Measurements from ENCODE around the gene PKMYT1. TPM values are rescaled to one million over a fixed set of nuclear protein-coding genes. Genes with fewer than 3 reads are reported as not detected.

Gene PKMYT1
- total and polyA plus RNA-seq, 7 experiments from 2014 or later: 0.93 to 89.1 TPM; not detected in 5

- Histone ChIP-seq H3K9me3 (ENCODE audit: control insufficient read depth in 2 of 3, low read length in 3 of 3) (no peaks in the 10 kb centered on the region), H3K27ac (ENCODE audit: low read depth, low read length) (no peak overlapping the region), H3K4me3 (ENCODE audit: low read length) (no peak overlapping the region), H3K4me1 (ENCODE audit: control insufficient read depth in 2 of 2, insufficient read depth in 2 of 2, low read length in 2 of 2) (peaks cover 21 to 23% of the 10 kb centered on the region in 2 donors), H3K36me3 (ENCODE audit: control insufficient read depth in 2 of 3, insufficient read depth in 3 of 3, low read length in 3 of 3) (no peaks in the 10 kb centered on the region), H3K27me3 (ENCODE audit: control insufficient read depth in 2 of 2, insufficient read depth in 2 of 2, low read length in 2 of 2) (no peaks in the 10 kb centered on the region)
- H3K4me3 Mint-ChIP-seq: peak overlapping the region in 7 of 10 donors; percentile 68 to 83 (median 73)
- intact Hi-C loops (cut with micrococcal nuclease): no loop called here
- DNase-seq (no peak), ATAC-seq (no peak)
- ChIA-PET CTCF (interaction anchor here (1.0 to 2.0 kb wide), 2 partner anchors 19 to 25 kb away, joined by 3 to 8 read pairs; no protein-coding TSS in a partner anchor), POLR2A (interaction anchor here (0.7 to 3.2 kb wide), 8 partner anchors 11 to 527 kb away, joined by 3 to 12 read pairs (median 6); partner anchors contain the start of genes HCFC1R1, THOC6 and TNFRSF12A)
- peaks cover 18 to 35% (median 28%) of the 10 kb centered on the region in 7 donors for H3K4me1 Mint-ChIP-seq
- H3K27me3 Mint-ChIP-seq: peaks cover 0 to 18% (median 5%) of the 10 kb centered on the region in 5 donors
- H3K36me3 Mint-ChIP-seq: peaks cover 0 to 1% (median 0%) of the 10 kb centered on the region in 5 donors
- no peaks in the 10 kb centered on the region for H3K9me3 Mint-ChIP-seq
- H3K27ac Mint-ChIP-seq: no peak overlapping the region
Measured at GRCh38 chr16:3008690-3009037, 28.4 kb upstream of the PKMYT1 start.

GRCh38 chr16:3007957-3008689 lies 27.9 kb upstream of the PKMYT1 start:
- no peak for ATAC-seq
- intact Hi-C loops (cut with micrococcal nuclease): no loop called here
- no peaks in the 10 kb centered on the region for H3K9me3 ChIP-seq (ENCODE audit: control insufficient read depth in 2 of 3, low read length in 3 of 3)
- Mint-ChIP-seq H3K4me1 (peaks cover 18 to 35% (median 28%) of the 10 kb centered on the region in 7 donors), H3K4me3 (peak overlapping the region; percentile 68 to 85 (median 74)), H3K9me3 (no peaks in the 10 kb centered on the region), H3K27ac (peak overlapping the region in 2 of 9 donors; percentile 17 to 25), H3K36me3 (peaks cover 0 to 1% (median 0%) of the 10 kb centered on the region in 5 donors), H3K27me3 (peaks cover 0 to 18% (median 5%) of the 10 kb centered on the region in 5 donors)
- H3K27ac ChIP-seq (ENCODE audit: low read depth, low read length): no peak overlapping the region
- no peak for DNase-seq
- H3K36me3 ChIP-seq (ENCODE audit: control insufficient read depth in 2 of 3, insufficient read depth in 3 of 3, low read length in 3 of 3): no peaks in the 10 kb centered on the region
- ChIA-PET POLR2A (interaction anchor here (0.7 to 3.2 kb wide), 8 partner anchors 12 to 527 kb away, joined by 3 to 11 read pairs (median 6); partner anchors contain the start of genes HCFC1R1, PKMYT1, THOC6 and TNFRSF12A), CTCF (interaction anchor here (0.6 to 2.0 kb wide), 5 partner anchors 13 to 123 kb away, joined by 3 to 8 read pairs (median 3); no protein-coding TSS in a partner anchor)
- no peaks in the 10 kb centered on the region for H3K27me3 ChIP-seq (ENCODE audit: control insufficient read depth in 2 of 2, insufficient read depth in 2 of 2, low read length in 2 of 2)
- H3K4me3 ChIP-seq (ENCODE audit: low read length): peak overlapping the region; percentile 38
- H3K4me1 ChIP-seq (ENCODE audit: control insufficient read depth in 2 of 2, insufficient read depth in 2 of 2, low read length in 2 of 2): peaks cover 21 to 23% of the 10 kb centered on the region in 2 donors

DNA sequence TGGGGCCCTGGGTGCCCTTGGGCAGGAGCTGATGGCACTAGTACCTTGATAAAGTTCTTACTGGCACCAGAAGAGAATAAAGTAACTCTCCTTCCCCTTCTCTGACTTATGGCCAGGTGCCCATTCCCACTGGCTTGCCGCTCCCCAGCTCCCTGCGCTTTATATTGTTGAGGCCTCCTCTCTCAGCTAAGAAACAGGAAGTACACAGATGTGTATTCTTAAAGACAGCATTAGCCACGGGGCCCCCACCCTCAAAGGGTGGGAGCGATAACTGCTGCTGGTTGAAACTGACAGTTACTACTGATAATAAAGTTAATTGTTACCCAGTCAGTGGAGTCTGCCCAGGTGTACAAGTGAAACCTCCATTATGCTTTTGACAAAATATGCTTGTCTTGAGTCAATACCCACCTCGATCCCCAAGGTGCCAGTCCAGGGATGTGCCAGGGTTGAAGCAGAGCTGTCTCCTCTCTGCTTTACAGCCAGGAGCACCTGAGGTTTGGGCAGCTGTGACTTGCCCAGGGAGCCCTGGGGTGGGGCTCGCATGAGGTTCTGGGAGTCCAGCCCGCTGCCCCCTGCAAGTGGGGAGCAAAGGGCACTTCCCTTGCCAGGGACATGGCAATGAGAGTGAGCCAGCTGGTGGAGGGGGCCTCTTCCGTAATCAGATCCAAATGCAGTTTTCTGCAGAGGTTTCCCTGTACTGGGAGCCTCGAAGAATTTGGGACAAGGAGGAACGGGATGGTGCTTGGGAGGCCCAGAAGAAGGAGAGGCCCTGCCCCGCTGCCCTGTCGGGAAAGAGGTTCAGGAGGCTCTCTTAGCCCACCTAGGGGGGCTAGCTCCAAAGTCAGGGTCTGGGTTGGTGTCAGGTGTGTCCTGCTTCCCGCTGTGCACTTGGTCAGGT lies 27.1 kb upstream of the PKMYT1 start:
- H3K4me1 ChIP-seq (ENCODE audit: control insufficient read depth in 2 of 2, insufficient read depth in 2 of 2, low read length in 2 of 2): peaks cover 21 to 23% of the 10 kb centered on the region in 2 donors
- no peaks in the 10 kb centered on the region for H3K27me3 ChIP-seq (ENCODE audit: control insufficient read depth in 2 of 2, insufficient read depth in 2 of 2, low read length in 2 of 2)
- intact Hi-C loops (cut with micrococcal nuclease): no loop called here
- Mint-ChIP-seq H3K36me3 (peaks cover 0 to 1% (median 0%) of the 10 kb centered on the region in 5 donors), H3K9me3 (no peaks in the 10 kb centered on the region), H3K27ac (peak overlapping the region in 3 of 9 donors; percentile 24 to 33 (median 25)), H3K4me3 (peak overlapping the region; percentile 37 to 85 (median 73)), H3K27me3 (peaks cover 0 to 15% (median under 1%) of the 10 kb centered on the region in 5 donors), H3K4me1 (peaks cover 18 to 35% (median 28%) of the 10 kb centered on the region in 7 donors)
- H3K27ac ChIP-seq (ENCODE audit: low read depth, low read length): no peak overlapping the region
- H3K9me3 ChIP-seq (ENCODE audit: control insufficient read depth in 2 of 3, low read length in 3 of 3): no peaks in the 10 kb centered on the region
- POLR2A ChIA-PET: interaction anchor here (0.9 to 3.2 kb wide), 8 partner anchors 13 to 230 kb away, joined by 4 to 11 read pairs (median 6); partner anchors contain the start of genes HCFC1R1, PKMYT1, THOC6 and TNFRSF12A
- no peak for ATAC-seq
- peak overlapping the region; percentile 38 for H3K4me3 ChIP-seq (ENCODE audit: low read length)
- CTCF ChIA-PET: interaction anchor here (0.6 to 2.0 kb wide), 6 partner anchors 14 to 124 kb away, joined by 3 to 8 read pairs (median 4); no protein-coding TSS in a partner anchor
- H3K36me3 ChIP-seq (ENCODE audit: control insufficient read depth in 2 of 3, insufficient read depth in 3 of 3, low read length in 3 of 3): no peaks in the 10 kb centered on the region
- DNase-seq: no peak

- Mint-ChIP-seq H3K27ac (peak overlapping the region in 1 of 9 donors; percentile 62), H3K9me3 (no peaks in the 10 kb centered on the region), H3K36me3 (peaks cover 0 to 1% (median 0%) of the 10 kb centered on the region in 5 donors), H3K4me3 (peak overlapping the region; percentile 40 to 86 (median 72)), H3K27me3 (peaks cover 0 to 13% (median 0%) of the 10 kb centered on the region in 5 donors), H3K4me1 (peaks cover 18 to 35% (median 28%) of the 10 kb centered on the region in 7 donors)
- Histone ChIP-seq H3K4me1 (ENCODE audit: control insufficient read depth in 2 of 2, insufficient read depth in 2 of 2, low read length in 2 of 2) (peaks cover 21 to 23% of the 10 kb centered on the region in 2 donors), H3K36me3 (ENCODE audit: control insufficient read depth in 2 of 3, insufficient read depth in 3 of 3, low read length in 3 of 3) (no peaks in the 10 kb centered on the region), H3K27me3 (ENCODE audit: control insufficient read depth in 2 of 2, insufficient read depth in 2 of 2, low read length in 2 of 2) (no peaks in the 10 kb centered on the region), H3K4me3 (ENCODE audit: low read length) (no peak overlapping the region), H3K27ac (ENCODE audit: low read depth, low read length) (no peak overlapping the region), H3K9me3 (ENCODE audit: control insufficient read depth in 2 of 3, low read length in 3 of 3) (no peaks in the 10 kb centered on the region)
- intact Hi-C loops (cut with micrococcal nuclease): loop anchor here (1.0 to 2.0 kb wide), 5 partner anchors 16 to 284 kb away; partner anchors contain the start of genes PAQR4 (in 1 of the 2), PKMYT1 (in 1 of the 2) and THOC6 (in 1 of the 2)
- ChIA-PET POLR2A (interaction anchor here (0.9 to 3.0 kb wide), 5 partner anchors 16 to 124 kb away, joined by 3 to 17 read pairs (median 8); partner anchors contain the start of gene TNFRSF12A), CTCF (interaction anchor here (4.0 kb wide), 1 partner anchor 24 kb away, joined by 90 read pairs; no protein-coding TSS in a partner anchor)
- ATAC-seq (no peak), DNase-seq (no peak)
Measured at GRCh38 chr16:3004781-3005284, 24.6 kb upstream of the PKMYT1 start.

DNA sequence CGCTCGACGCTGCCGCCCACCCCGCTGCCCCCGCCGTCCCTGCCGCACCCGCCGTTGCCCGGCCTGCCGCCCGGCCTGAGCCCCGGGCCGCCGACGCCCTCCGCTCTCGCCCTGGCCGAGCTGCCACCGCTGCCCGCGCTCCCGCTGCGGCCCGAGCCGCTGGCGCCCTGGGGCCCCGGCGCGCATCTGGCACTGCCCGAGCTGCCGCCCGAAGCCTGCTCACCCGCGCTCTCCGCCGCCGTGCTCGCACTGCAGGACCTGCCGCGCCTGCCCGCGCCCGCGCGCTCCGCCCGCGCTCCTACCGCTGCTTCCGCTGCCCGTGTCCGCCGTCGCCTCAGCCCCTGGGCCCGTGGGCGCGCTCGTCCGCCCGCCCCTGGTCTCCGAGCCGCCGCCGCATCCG lies 24.1 kb upstream of the PKMYT1 start:
- Histone ChIP-seq H3K4me3 (ENCODE audit: low read length) (no peak overlapping the region), H3K27ac (ENCODE audit: low read depth, low read length) (no peak overlapping the region), H3K4me1 (ENCODE audit: control insufficient read depth in 2 of 2, insufficient read depth in 2 of 2, low read length in 2 of 2) (peaks cover 21 to 23% of the 10 kb centered on the region in 2 donors), H3K36me3 (ENCODE audit: control insufficient read depth in 2 of 3, insufficient read depth in 3 of 3, low read length in 3 of 3) (no peaks in the 10 kb centered on the region), H3K9me3 (ENCODE audit: control insufficient read depth in 2 of 3, low read length in 3 of 3) (no peaks in the 10 kb centered on the region), H3K27me3 (ENCODE audit: control insufficient read depth in 2 of 2, insufficient read depth in 2 of 2, low read length in 2 of 2) (no peaks in the 10 kb centered on the region)
- Mint-ChIP-seq H3K36me3 (peaks cover 0 to 1% (median 0%) of the 10 kb centered on the region in 5 donors), H3K4me1 (peaks cover 18 to 35% (median 28%) of the 10 kb centered on the region in 7 donors), H3K4me3 (peak overlapping the region in 2 of 10 donors; percentile 81 to 86), H3K27me3 (peaks cover 0 to 13% (median 0%) of the 10 kb centered on the region in 5 donors), H3K9me3 (no peaks in the 10 kb centered on the region), H3K27ac (no peak overlapping the region)
- intact Hi-C loops (cut with micrococcal nuclease): loop anchor here (1.0 to 2.0 kb wide), 5 partner anchors 17 to 283 kb away; partner anchors contain the start of genes PAQR4 (in 1 of the 2), PKMYT1 (in 1 of the 2) and THOC6 (in 1 of the 2)
- peak in 1 of 9 donors; percentile 41 for DNase-seq
- ChIA-PET POLR2A (interaction anchor here (0.7 to 3.0 kb wide), 10 partner anchors 10 to 564 kb away, joined by 3 to 17 read pairs (median 5); partner anchors contain the start of genes PKMYT1 and TNFRSF12A), CTCF (interaction anchor here (0.6 to 4.0 kb wide), 19 partner anchors 8 to 670 kb away, joined by 3 to 90 read pairs (median 4); partner anchors contain the start of genes HCFC1R1, THOC6, TNFRSF12A and ZNF174)
- ATAC-seq: peak; percentile 1
